K562 (cell line): ENCODE results near the gene PITPNC1. TPM values are rescaled to one million over a fixed set of nuclear protein-coding genes. Genes with fewer than 3 reads are reported as not detected.
A peak's percentile ranks its signal among the peaks of the same experiment; 100 is the strongest.

Experiments
- ATAC-seq: fragments of 200-7000 bp; cut with Tn5 transposase; 3 replicates; pipeline ENCODE4 v1.9.1; 2020; ENCODE audit warnings: moderate library complexity
- BruUV-seq: library from RNA; stranded (reverse); fragments of 400-500 nt; replicated peaks from 2 replicates; lab custom pipeline; 2021; lab: Mats Ljungman, UMichigan
- CTCF ChIA-PET: fragments of 300-600 bp; formaldehyde crosslinking; extraction: SDS; loops from one replicate; lab custom pipeline; 2021; ENCODE audit warnings: low intra/inter-chr PET ratio; lab: Yijun Ruan, JAX
- POLR2A ChIA-PET: fragments of 300-600, 350-650 bp; sonication (Branson Sonifier 250); formaldehyde crosslinking; extraction: SDS; loops from one replicate; lab custom pipeline; 2021; ENCODE audit warnings: antibody characterized with exemption, inconsistent platforms; lab: Yijun Ruan, JAX
- DNase-seq, 4 experiments: peaks; one replicate each; pipeline versions ENCODE4 v3.0.0 to v3.0.0-alpha.2; 2011 to 2018; ENCODE audit warnings: low spot score in 3 of 4, mixed read lengths in 3 of 4; ENCODE audit errors: extremely low read depth in 1 of 4
- FAIRE-seq: peaks from 2 replicates; lab custom pipeline; 2011; peaks lifted over from hg19 to GRCh38; lab: Jason Lieb, UNC
- H2AFZ ChIP-seq: 2 replicates; pipeline ENCODE4 v1.6.0; 2011; ENCODE audit warnings: low read depth, low read length, control low read depth, inconsistent platforms
- H3K27ac ChIP-seq: fragments of 200-600 bp; 3 replicates; pipeline ENCODE4 v1.8.0; 2011; ENCODE audit warnings: low read depth, mild to moderate bottlenecking, control low read depth, inconsistent platforms, low read length, moderate library complexity, mixed read lengths; ENCODE audit errors: extremely low read depth
- H3K27me3 ChIP-seq, 2 experiments: fragments of 300-600 bp in 1 of 2; 2 replicates in 1 of 2; 3 replicates in 1 of 2; pipeline versions ENCODE4 v1.6.0 to v1.8.0; 2011; ENCODE audit warnings: inconsistent platforms in 2 of 2, low read length in 2 of 2, mild to moderate bottlenecking in 1 of 2, mixed read lengths in 1 of 2, moderate library complexity in 1 of 2; ENCODE audit not compliant: control insufficient read depth in 2 of 2, insufficient read depth in 2 of 2
- H3K36me3 ChIP-seq: fragments of 300-600 bp; 3 replicates; pipeline ENCODE4 v1.8.0; 2011; ENCODE audit warnings: mild to moderate bottlenecking, low read length, inconsistent platforms; ENCODE audit not compliant: control insufficient read depth, insufficient read depth
- H3K4me1 ChIP-seq, 2 experiments: fragments of 200-600 bp in 1 of 2; replicated peaks in 1 of 2; 2 replicates in 1 of 2; 3 replicates in 1 of 2; pipeline versions ENCODE4 v1.5.1 to v1.8.0; 2011; ENCODE audit warnings: inconsistent platforms in 2 of 2, low read length in 2 of 2, mild to moderate bottlenecking in 1 of 2, mixed read lengths in 1 of 2, moderate library complexity in 1 of 2; ENCODE audit not compliant: control insufficient read depth in 2 of 2, insufficient read depth in 2 of 2
- H3K4me2 ChIP-seq: 2 replicates; pipeline ENCODE4 v1.6.1; 2011; ENCODE audit warnings: low read length, control low read depth, inconsistent platforms, mixed read lengths; ENCODE audit not compliant: insufficient read depth
- H3K4me3 ChIP-seq: fragments of 200-600 bp; sonication (generic), shearing (Covaris generic); 2 replicates; pipeline ENCODE4 v1.5.1; 2016; ENCODE audit warnings: control low read depth, inconsistent platforms
- H3K79me2 ChIP-seq: fragments of 200-600 bp; 3 replicates; pipeline ENCODE4 v1.8.0; 2011; ENCODE audit warnings: low read length, inconsistent platforms; ENCODE audit not compliant: control insufficient read depth, insufficient read depth
- H3K9ac ChIP-seq, 2 experiments: 2 replicates each; pipeline versions ENCODE4 v1.6.0 to v1.6.1; 2011; ENCODE audit warnings: low read depth in 2 of 2, low read length in 2 of 2, control low read depth in 1 of 2, inconsistent platforms in 1 of 2, mild to moderate bottlenecking in 1 of 2, mixed read lengths in 1 of 2; ENCODE audit not compliant: insufficient read depth in 1 of 2
- H3K9me1 ChIP-seq: one replicate; pipeline ENCODE4 v1.6.0; 2011; ENCODE audit warnings: inconsistent platforms, mild to moderate bottlenecking, low read length, moderate library complexity; ENCODE audit not compliant: control insufficient read depth, insufficient read depth
- H3K9me3 ChIP-seq: replicated peaks from 2 replicates; pipeline ENCODE4 v1.5.1; 2011; ENCODE audit warnings: low read depth, low read length, inconsistent platforms; ENCODE audit not compliant: control insufficient read depth, insufficient read depth
- H4K20me1 ChIP-seq: replicated peaks from 2 replicates; pipeline ENCODE4 v1.6.1; 2011; ENCODE audit warnings: low read length, inconsistent platforms, mixed read lengths; ENCODE audit not compliant: control insufficient read depth, insufficient read depth
- C11orf30 ChIP-seq: fragments of 450-650 bp; IDR thresholded peaks from 2 replicates; pipeline ENCODE4 v1.6.1; 2016; ENCODE audit warnings: low read depth, mild to moderate bottlenecking
- CHAMP1 ChIP-seq: fragments of 450-650 bp; IDR thresholded peaks from 2 replicates; pipeline ENCODE4 v1.6.1; 2016; ENCODE audit warnings: mild to moderate bottlenecking
- HDAC1 ChIP-seq, 2 experiments: fragments of 450-650 bp; IDR thresholded peaks; 2 replicates each; pipeline ENCODE4 v1.6.1; 2016 to 2017; ENCODE audit warnings: inconsistent platforms in 1 of 2, mild to moderate bottlenecking in 1 of 2, moderate library complexity in 1 of 2
- NUFIP1 ChIP-seq: fragments of 450-650 bp; IDR thresholded peaks from 2 replicates; pipeline ENCODE4 v1.6.1; 2018; ENCODE audit not compliant: partially characterized antibody
- RBM22 ChIP-seq: fragments of 200-400 bp; formaldehyde crosslinking; IDR thresholded peaks from 2 replicates; pipeline ENCODE4 v1.6.1; 2018; ENCODE audit warnings: low read length, low read depth; ENCODE audit not compliant: poor library complexity, severe bottlenecking
- STAT5B ChIP-seq: fragments of 250-450 bp; sonication (Bioruptor Pico); IDR thresholded peaks from 2 replicates; pipeline ENCODE4 v1.8.0; 2021; ENCODE audit warnings: mild to moderate bottlenecking, inconsistent platforms
- TAF1 ChIP-seq: IDR thresholded peaks from 2 replicates; pipeline ENCODE4 v1.6.1; 2011; ENCODE audit warnings: mild to moderate bottlenecking, low read length, moderate library complexity; ENCODE audit not compliant: insufficient read depth, control insufficient read depth, severe bottlenecking; ENCODE audit errors: extremely low read depth
- TARDBP ChIP-seq: fragments of 450-650 bp; IDR thresholded peaks from 2 replicates; pipeline ENCODE4 v1.6.1; 2016
- TSC22D4 ChIP-seq: fragments of 450-650 bp; IDR thresholded peaks from 2 replicates; pipeline ENCODE4 v1.6.1; 2016; ENCODE audit warnings: missing genetic modification characterization, missing biosample characterization, control low read depth
- XRCC5 ChIP-seq: fragments of 200-400 bp; formaldehyde crosslinking; IDR thresholded peaks from 2 replicates; pipeline ENCODE4 v1.6.1; 2017; ENCODE audit warnings: low read depth, mild to moderate bottlenecking, low read length
- ZBTB11 ChIP-seq, 3 experiments: fragments of 200-800 bp in 1 of 3; fragments of 250-450 bp in 1 of 3; fragments of 450-650 bp in 1 of 3; sonication (Bioruptor Pico) in 1 of 3; sonication (Bioruptor generic) in 1 of 3; formaldehyde crosslinking in 1 of 3; IDR thresholded peaks; 2 replicates each; pipeline versions ENCODE4 v1.6.1 to v1.8.0; 2016 to 2022; ENCODE audit warnings: mild to moderate bottlenecking in 2 of 3, missing genetic modification characterization in 2 of 3, missing compliant biosample characterization in 1 of 3, moderate library complexity in 1 of 3
- WGBS: fragments of 100-300 bp; shearing (Covaris generic); methylation state at CpG from one replicate; pipeline ENCODE4 v1.1.6; 2016; ENCODE audit warnings: low coverage, mixed read lengths; ENCODE audit not compliant: insufficient coverage; ENCODE audit errors: missing lambda C conversion rate; 5-methylcytosine and 5-hydroxymethylcytosine counted together
- in situ Hi-C: fragments of 300-500 bp; cut with MboI; formaldehyde crosslinking; loops from 4 replicates; pipeline ENCODE4 v1.15.0; 2018; ENCODE audit warnings: inconsistent platforms, mixed read lengths
- intact Hi-C: fragments of 100-400 bp; cut with micrococcal nuclease; formaldehyde crosslinking; loops from 2 replicates; pipeline ENCODE4 v1.14.2; 2022
- polyA plus RNA-seq, 8 experiments: library from polyadenylated mRNA; depleted of rRNA in 4 of 8; stranded (reverse) in 5 of 8; unstranded in 3 of 8; fragments of >200 nt; fragmentation: Nextera tagmentation in 2 of 8; fragmentation: Illumina TruSeq in 1 of 8; extraction: Ambion mirVana in 2 of 8; extraction: Trizol in 1 of 8; gene quantifications; 2 replicates each; pipeline versions ENCODE4 v1.2.1 to v1.2.3, GENCODE V29; 2011 to 2014; ENCODE audit warnings: inconsistent platforms in 1 of 8, missing spikeins in 1 of 8
- total RNA-seq, 7 experiments: library from RNA; depleted of rRNA in 6 of 7; stranded (reverse); fragments of >200 nt in 6 of 7; fragmentation: Illumina TruSeq in 2 of 7; extraction: Trizol in 2 of 7; gene quantifications; 2 replicates each; pipeline versions ENCODE4 v1.2.1 to v1.2.3, GENCODE V29; 2011 to 2021; ENCODE audit warnings: low replicate concordance in 1 of 7

The PITPNC1 gene
- total and polyA plus RNA-seq, 9 of the 15 experiments (the other 6 are each of a cell fraction or from before 2014, with no cell fraction given): 0.11 to 1.1 (median 0.65) TPM

- TF ChIP-seq ZBTB11 (CRISPR knock-in tag; IDR thresholded peaks at IDR 0.05): peak in 1 of 3 experiments; percentile 75; a peak in 1 of 6 replicates
Observed at GRCh38 chr17:67717624-67718324, 340.7 kb downstream of the PITPNC1 start, which contains the start of gene NOL11 (continued).

- CTCF ChIA-PET: interaction anchor here (1.6 kb wide), 1 partner anchor 107 kb away, joined by 7 read pairs; the partner anchor contains the start of gene BPTF
- ATAC-seq: peak; percentile 75
- no peak for TF ChIP-seq TAF1
- no peak for TF ChIP-seq CHAMP1
- TF ChIP-seq RBM22: no peak
- TF ChIP-seq C11orf30: no peak
- no peak for TF ChIP-seq STAT5B
- TF ChIP-seq TSC22D4 (tag): no peak
- TF ChIP-seq HDAC1 (IDR thresholded peaks at IDR 0.05): peak in 1 of 2 experiments; percentile 64; a peak in 2 of 4 replicates
- TF ChIP-seq TARDBP: no peak
- no peak for TF ChIP-seq NUFIP1
- no peak for TF ChIP-seq XRCC5
Observed at GRCh38 chr17:67718325-67718941, 341.4 kb downstream of the PITPNC1 start.

More at GRCh38 chr17:67718325-67718941, 341.4 kb downstream of the PITPNC1 start:
- in situ Hi-C loops (no loop called here), intact Hi-C loops (no loop called here)
- WGBS: under 1% methylated on average over 16 of the region's 16 CpGs
- H3K36me3 ChIP-seq: peaks cover 37% of the 10 kb centered on the region
- peak overlapping the region; percentile 97 for H2AFZ ChIP-seq
- 0 out of 2 replicates have a peak, but pooled peaks cover under 1% of the 10 kb centered on the region for H3K9me3 ChIP-seq
- H3K4me1 ChIP-seq: 0 out of 5 replicates have a peak, but pooled peaks cover 0 to 5% of the 10 kb centered on the region in 2 experiments
- peaks cover 50% of the 10 kb centered on the region for H3K79me2 ChIP-seq
- peak; percentile 45 to 71 (median 57) for DNase-seq
- H3K9ac ChIP-seq: peak overlapping the region; percentile 95 to 100
- peak; percentile 78 for FAIRE-seq
- no peaks in the 10 kb centered on the region for H3K9me1 ChIP-seq
- no TSS peak for BruUV-seq
- H3K27ac ChIP-seq: peak overlapping the region; percentile 90
- H3K4me3 ChIP-seq: peak overlapping the region; percentile 75
- no peaks in the 10 kb centered on the region for H3K27me3 ChIP-seq
- H4K20me1 ChIP-seq: no peaks in the 10 kb centered on the region; the same call in 1 of the 2 replicates
- H3K4me2 ChIP-seq: peak overlapping the region; percentile 96
- POLR2A ChIA-PET: interaction anchor here (0.8 to 2.8 kb wide), 12 partner anchors 9 to 354 kb away, joined by 3 to 15 read pairs (median 4); no protein-coding TSS in a partner anchor
